RWPE1 (cell line): Measurements from ENCODE around the gene F2RL1.
A peak's percentile ranks its signal among the peaks of the same experiment; 100 is the strongest.

Experiments used
- CTCF ChIA-PET: fragments of 350-600 bp; sonication (Branson Sonifier 250); formaldehyde crosslinking; extraction: SDS; loops from one replicate; lab custom pipeline; 2021; lab: Yijun Ruan, JAX
- POLR2A ChIA-PET: fragments of 400-600 bp; formaldehyde crosslinking; extraction: SDS; loops from one replicate; lab custom pipeline; 2020; ENCODE audit warnings: antibody characterized with exemption; ENCODE audit not compliant: low non-redundant PET; lab: Yijun Ruan, JAX
- DNase-seq: peaks from one replicate; pipeline ENCODE4 v3.0.0; 2012; ENCODE audit warnings: low spot score
- H3K27ac ChIP-seq: fragments of 450-650 bp; 2 replicates; pipeline ENCODE4 v1.5.1; 2017
- TF ChIP-seq, protein P1 (sequence below): fragments of 450-650 bp; conservative IDR thresholded peaks from 2 replicates; pipeline ENCODE4 v1.5.1; 2017; ENCODE audit warnings: low read depth, mild to moderate bottlenecking

The F2RL1 gene

DNA sequence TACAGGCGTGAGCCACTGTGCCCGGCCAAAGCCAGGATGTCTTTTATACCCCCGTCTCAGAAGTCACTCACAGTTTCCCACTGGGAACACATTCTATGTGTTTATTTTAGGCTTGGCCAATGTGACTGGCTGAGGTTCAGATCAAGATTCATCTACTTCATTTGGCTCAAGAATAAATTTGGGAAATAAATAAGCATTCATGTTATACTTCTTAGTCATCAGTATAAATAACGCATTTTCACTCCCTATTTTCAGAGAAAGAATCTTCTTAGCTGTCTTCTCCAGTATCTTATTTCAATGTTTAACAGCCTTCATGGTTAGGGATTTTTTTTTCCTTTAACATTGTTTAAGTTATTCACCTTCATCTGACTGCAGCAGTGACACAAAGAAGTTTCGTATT lies 42.8 kb downstream of the F2RL1 start:
- no peak for DNase-seq
- H3K27ac ChIP-seq = no peak overlapping the region
- ChIA-PET CTCF (interaction anchor here (0.6 kb wide), 1 partner anchor 216 kb away, joined by 4 read pairs; no protein-coding TSS in a partner anchor), POLR2A (no interaction called here)
- TF ChIP-seq, protein P1, sequence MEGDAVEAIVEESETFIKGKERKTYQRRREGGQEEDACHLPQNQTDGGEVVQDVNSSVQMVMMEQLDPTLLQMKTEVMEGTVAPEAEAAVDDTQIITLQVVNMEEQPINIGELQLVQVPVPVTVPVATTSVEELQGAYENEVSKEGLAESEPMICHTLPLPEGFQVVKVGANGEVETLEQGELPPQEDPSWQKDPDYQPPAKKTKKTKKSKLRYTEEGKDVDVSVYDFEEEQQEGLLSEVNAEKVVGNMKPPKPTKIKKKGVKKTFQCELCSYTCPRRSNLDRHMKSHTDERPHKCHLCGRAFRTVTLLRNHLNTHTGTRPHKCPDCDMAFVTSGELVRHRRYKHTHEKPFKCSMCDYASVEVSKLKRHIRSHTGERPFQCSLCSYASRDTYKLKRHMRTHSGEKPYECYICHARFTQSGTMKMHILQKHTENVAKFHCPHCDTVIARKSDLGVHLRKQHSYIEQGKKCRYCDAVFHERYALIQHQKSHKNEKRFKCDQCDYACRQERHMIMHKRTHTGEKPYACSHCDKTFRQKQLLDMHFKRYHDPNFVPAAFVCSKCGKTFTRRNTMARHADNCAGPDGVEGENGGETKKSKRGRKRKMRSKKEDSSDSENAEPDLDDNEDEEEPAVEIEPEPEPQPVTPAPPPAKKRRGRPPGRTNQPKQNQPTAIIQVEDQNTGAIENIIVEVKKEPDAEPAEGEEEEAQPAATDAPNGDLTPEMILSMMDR = no peak

DNA sequence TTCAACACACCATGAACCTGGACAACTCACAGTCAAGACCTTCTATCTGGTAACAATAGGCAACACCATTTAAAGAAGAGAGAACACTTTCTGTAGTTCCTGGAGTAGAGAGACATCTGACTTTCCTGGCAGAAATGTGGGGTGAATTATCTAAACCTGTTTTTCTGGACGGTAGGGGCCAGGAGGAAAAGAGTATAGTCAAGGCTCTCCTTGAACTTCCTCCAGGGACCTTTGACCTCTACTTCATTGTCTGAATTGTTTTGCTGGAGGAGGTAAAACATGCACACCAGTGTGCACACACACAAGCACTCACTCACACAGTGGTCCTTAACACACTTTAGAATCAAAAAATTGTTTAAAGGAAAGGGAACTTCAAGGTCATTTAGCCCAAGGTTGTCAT lies 44.2 kb downstream of the F2RL1 start:
- TF ChIP-seq, protein P1 = no peak
- POLR2A ChIA-PET = no interaction called here
- CTCF ChIA-PET = no interaction called here
- H3K27ac ChIP-seq = no peak overlapping the region
- DNase-seq = no peak

DNA sequence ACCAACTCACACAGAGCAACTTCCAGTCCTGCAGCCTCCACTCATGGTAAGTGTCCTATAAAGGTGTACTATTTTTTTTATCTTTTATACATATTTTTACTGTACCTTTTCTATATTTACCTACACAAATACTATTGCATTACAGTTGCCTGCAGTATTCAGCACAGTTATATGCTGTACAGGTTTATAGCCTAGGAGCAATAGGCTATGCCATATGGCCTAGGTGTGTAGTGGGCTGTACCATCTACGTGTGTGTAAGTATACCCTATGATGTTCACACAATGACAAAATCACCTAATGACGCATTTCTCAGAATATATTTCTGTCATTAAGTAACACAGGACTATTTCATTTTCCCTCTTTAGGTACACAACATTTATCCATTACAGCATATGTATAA lies 47.7 kb downstream of the F2RL1 start:
- TF ChIP-seq, protein P1 = no peak
- no peak for DNase-seq
- CTCF ChIA-PET = interaction anchor here (0.7 kb wide), 2 partner anchors 155 to 376 kb away, joined by 3 to 7 read pairs; no protein-coding TSS in a partner anchor
- no peak overlapping the region for H3K27ac ChIP-seq
- POLR2A ChIA-PET = no interaction called here

DNA sequence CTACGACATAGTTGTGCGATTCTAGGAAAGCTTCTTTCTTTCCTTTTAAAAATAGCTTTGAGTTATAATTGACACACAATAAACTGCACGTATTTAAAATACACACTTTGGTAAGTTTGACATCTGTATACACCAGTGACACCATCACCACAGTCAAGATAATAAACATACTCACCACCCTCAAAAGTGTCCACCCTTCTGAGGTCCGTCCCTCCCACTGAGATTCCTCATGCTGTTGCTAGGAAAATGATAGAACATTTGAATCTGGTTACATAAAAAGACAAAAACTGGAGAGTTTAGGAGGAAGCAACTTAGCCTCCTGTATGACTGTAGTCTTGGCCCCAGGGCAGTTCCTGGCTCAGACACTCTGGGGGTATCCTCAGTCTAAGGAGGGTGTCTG lies 48.2 kb downstream of the F2RL1 start:
- no peak for DNase-seq

DNA sequence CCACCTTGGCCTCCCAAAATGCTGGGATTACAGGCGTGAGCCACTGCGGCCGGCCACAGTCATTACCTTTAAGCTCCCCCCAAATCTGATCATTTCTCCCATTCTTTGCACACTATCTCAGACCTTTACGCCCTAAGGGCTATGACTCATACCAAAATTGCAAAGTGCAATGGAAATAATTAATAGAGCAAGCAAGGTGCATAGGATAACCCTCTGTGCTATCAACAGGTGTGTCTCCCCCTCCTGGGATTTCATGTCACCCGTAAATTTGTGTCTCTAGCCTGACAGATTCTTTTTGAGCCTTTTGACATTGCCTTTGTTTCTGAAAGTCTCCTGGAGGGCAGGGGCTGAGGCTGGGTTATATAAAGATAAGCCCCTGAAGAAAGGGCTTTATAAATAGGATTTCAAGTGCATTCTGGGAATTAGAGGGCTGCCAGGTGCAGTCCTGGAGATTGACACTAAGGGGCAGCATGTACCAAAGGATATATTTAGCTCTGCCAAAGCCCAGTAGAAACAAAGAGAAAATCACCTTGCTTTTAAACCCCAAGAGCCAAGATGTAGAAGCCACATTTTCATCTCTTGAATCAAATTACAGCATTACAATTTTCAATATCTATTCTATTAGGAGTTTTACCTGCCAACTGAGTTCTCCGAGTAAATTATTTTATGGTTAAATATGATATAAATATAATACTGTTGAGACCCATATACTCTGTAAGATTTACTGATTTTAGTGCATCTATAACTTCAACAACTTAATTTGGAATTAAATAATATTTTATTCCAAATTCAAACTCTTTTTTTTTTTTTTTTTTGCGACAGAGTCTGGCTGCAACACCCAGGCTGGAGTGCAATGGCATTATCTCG lies 49.2 kb downstream of the F2RL1 start:
- H3K27ac ChIP-seq = no peak overlapping the region
- ChIA-PET CTCF (interaction anchor here (0.5 to 2.8 kb wide), 12 partner anchors 10 to 1132 kb away, joined by 3 to 29 read pairs (median 4); partner anchors contain the start of gene AGGF1), POLR2A (no interaction called here)
- TF ChIP-seq, protein P1 = peak; percentile 90
- DNase-seq = peak; percentile 82

More for the DNA sequence above, 48.2 kb downstream of the F2RL1 start:
- ChIA-PET POLR2A (no interaction called here), CTCF (interaction anchor here (0.5 to 2.8 kb wide), 8 partner anchors 8 to 1131 kb away, joined by 3 to 29 read pairs (median 4); no protein-coding TSS in a partner anchor)
- TF ChIP-seq, protein P1 = no peak
- no peak overlapping the region for H3K27ac ChIP-seq

DNA sequence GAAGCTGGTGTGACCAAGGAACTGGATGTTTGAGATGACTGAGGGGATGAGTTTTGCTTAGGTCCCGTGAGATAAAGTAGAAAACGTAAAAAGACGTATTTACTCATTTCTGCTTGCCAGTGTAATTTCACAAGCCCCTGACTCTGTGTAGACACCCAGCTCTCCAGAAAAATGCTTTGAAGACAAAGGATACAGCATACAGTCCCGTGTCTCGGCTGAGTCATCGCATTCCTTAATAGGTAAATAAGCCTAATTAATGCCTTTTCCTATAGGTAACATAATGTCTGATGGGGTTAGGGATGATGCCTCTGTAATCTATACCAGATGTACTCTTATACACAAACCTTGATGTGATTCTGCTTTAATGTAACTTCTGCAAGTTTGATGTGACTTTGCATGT lies 51.2 kb downstream of the F2RL1 start:
- TF ChIP-seq, protein P1 = no peak
- no peak for DNase-seq
- ChIA-PET CTCF (interaction anchor here (0.6 to 0.7 kb wide), 4 partner anchors 96 to 287 kb away, joined by 3 to 4 read pairs (median 3); no protein-coding TSS in a partner anchor), POLR2A (interaction anchor here (0.6 kb wide), 2 partner anchors 99 to 146 kb away, joined by 3 read pairs; no protein-coding TSS in a partner anchor)
- no peak overlapping the region for H3K27ac ChIP-seq
